LNCAP (cell line): ENCODE measurements around the gene USP47.

ENCODE experiments used
- TF ChIP-seq, protein P1 (sequence below): fragments of 450-650 bp; IDR thresholded peaks from 2 replicates; pipeline ENCODE4 v1.5.1; 2017; ENCODE audit warnings: mild to moderate bottlenecking

Gene USP47

DNA sequence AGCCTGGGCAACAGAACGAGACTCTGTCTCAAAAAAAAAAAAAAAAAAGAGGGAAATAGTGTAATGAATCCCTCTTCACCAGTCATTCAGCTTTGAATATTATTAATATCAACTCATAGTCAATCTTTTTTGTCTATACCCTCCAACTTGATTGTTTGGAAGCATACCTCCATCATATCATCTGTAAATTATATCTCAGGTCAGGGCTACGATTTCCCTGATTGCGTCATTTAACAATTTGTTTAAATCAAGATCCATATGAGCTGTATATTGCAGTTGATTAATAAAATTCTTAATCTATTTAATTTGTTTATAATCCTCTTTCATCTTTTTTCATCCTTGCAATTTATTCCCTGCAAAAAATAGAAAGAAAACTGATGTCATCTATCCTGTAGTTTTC lies 60.2 kb downstream of the USP47 start:
- TF ChIP-seq, protein P1, sequence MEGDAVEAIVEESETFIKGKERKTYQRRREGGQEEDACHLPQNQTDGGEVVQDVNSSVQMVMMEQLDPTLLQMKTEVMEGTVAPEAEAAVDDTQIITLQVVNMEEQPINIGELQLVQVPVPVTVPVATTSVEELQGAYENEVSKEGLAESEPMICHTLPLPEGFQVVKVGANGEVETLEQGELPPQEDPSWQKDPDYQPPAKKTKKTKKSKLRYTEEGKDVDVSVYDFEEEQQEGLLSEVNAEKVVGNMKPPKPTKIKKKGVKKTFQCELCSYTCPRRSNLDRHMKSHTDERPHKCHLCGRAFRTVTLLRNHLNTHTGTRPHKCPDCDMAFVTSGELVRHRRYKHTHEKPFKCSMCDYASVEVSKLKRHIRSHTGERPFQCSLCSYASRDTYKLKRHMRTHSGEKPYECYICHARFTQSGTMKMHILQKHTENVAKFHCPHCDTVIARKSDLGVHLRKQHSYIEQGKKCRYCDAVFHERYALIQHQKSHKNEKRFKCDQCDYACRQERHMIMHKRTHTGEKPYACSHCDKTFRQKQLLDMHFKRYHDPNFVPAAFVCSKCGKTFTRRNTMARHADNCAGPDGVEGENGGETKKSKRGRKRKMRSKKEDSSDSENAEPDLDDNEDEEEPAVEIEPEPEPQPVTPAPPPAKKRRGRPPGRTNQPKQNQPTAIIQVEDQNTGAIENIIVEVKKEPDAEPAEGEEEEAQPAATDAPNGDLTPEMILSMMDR: no peak

DNA sequence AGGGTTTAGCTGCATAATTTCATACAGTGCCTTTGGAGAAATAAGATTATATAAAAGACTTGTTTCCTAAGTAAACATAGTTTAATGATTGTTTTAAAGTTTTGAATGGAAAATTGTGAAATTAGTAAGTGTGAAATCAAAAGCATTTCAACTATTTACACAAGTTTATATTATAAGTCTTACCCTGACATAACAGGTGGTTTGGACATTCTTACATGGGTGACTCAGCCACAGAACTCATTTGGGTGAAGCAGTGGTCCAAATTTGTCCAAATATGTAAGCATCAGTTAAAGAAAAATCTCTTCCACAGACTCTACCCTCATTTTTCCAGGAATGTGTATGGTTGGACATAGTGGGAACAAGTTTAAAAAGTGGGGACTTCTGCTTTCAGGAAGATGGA lies 68.0 kb downstream of the USP47 start:
- TF ChIP-seq, protein P1: no peak

DNA sequence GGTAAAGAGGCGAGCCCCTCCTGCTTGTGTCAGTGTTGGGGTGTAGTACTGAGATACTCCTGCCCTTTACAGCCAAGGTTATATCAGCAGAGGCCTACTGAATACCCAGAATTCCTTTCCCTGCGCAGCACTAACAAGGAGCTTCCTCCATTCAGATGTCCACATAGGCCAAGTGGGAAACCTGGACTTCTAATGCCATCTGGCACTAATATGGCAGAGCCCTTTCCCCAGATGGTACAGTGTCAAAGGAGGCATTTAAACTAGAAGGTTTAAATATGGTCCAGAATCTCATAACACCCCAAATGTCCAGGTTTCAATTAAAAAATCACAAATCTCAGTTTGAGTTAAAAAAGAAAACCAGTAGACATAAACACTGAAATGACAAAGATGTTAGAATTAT lies 68.8 kb downstream of the USP47 start:
- TF ChIP-seq, protein P1: no peak

DNA sequence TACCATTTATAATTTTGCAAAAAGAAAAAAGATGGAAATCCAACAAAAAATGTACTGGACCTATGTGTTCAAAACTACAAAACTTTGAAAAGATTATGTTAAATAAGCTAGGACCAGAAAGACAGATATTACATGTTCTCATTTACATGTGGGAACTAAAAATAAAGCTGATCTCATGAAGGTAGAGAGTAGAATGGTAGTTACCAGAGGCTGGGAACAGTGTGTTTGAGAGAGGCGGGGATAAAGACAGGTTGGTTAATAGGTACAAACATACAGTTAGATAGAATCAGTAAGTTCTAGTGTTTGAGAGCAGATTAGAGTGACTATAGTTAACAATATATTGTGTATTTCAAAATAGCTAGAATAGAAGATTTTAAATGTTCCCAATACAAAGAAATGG lies 71.6 kb downstream of the USP47 start:
- TF ChIP-seq, protein P1: no peak

DNA sequence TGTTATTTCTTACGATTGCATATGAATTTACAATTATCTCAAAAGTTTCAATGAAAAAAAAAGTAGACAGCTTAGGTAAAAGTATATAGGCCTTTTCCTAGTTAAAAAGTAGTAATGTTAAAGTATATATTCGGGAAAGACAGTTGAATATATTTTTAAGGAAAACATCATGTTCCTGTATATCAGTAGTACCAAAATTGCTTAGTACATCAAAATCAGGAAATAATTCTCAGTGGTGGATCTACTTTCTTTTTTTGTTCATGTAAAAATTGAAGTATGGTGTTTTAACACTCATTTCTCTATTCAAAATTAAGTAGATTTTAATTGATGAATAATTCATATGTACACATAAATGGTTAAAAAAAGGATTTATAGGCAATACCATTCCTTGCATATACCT lies 73.9 kb downstream of the USP47 start:
- TF ChIP-seq, protein P1: no peak

DNA sequence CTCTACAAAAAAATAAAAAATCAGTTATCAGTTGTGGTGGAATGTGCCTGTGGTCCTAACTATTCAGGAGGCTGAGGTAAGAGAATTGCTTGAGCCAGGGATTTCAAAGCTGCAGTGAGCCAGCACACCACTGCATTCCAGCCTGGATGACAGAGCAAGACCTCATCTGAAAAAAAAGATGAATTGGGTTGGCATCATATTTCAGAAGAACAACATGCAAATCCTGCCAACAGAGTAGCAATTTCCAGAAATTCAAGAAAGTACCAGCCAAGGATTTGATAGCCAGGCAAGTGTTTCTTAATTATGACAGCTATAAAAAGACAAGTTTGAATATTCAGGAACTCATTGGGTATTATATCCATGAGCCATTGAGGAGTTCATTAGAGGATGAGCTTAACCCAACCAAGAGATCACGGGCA lies 75.2 kb downstream of the USP47 start:
- TF ChIP-seq, protein P1: no peak

DNA sequence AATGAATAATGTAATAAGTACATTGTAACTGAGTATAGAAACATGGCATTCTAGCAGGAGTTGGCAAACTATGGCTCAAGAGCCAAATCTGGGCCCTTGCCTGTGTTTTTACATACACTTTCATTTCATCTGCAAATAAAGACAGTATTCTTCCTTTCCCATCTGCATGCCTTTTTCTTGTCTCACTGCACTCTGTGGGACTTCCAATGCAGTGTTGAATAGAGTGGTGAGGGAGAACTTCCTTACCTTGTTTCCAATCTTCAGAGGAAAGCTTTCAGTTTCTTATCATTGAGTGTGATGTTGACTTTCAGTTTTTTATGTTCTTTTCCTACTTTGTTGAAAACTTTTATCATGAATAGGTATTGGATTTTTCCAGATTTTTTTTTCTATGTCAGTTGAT lies 82.1 kb downstream of the USP47 start:
- TF ChIP-seq, protein P1: no peak

DNA sequence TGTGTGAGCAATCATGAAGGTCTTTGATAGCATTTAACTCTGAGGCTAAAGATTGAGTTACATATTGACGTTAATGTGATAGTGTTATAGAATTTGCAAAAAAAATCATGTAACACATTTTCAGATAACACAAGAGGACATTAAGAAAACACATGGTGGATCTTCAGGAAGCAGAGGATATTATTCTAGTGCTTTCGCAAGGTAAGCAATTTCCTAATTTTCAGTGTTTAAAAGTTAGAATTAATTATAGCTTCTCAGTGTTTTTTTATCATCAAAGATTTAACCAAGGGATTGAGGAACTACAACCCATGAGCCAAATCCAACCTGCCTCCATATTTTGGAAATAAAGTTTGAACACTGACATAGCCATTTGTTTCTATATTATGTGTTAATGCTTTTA lies 88.1 kb downstream of the USP47 start:
- TF ChIP-seq, protein P1: no peak
